Thyroid gland (tissue), 4 donors: ENCODE results near the gene ZBTB7B.

Source experiments
- CTCF ChIP-seq, 6 experiments: fragments of 200-600 bp in 3 of 6; fragments of 450-650 bp in 3 of 6; sonication (generic) in 3 of 6; IDR thresholded peaks; one replicate each; pipeline ENCODE4 v1.5.1; 2016 to 2019; ENCODE audit warnings: antibody characterized with exemption in 6 of 6, mild to moderate bottlenecking in 2 of 6, inconsistent platforms in 1 of 6, moderate library complexity in 1 of 6
- POLR2A ChIP-seq, 2 donors: fragments of 450-650 bp; IDR thresholded peaks; one replicate each; pipeline ENCODE4 v1.6.1; 2017; ENCODE audit warnings: antibody characterized with exemption in 2 of 2, mild to moderate bottlenecking in 2 of 2, moderate library complexity in 1 of 2

- TF ChIP-seq CTCF (IDR thresholded peaks at IDR 0.05) (no peak), POLR2A (IDR thresholded peaks at IDR 0.05) (no peak)
These were observed 30.4 kb upstream of the ZBTB7B start for GRCh38 chr1:154972213-154972516.
